Psoas muscle (tissue), 8 donors: ENCODE data around the gene ZSCAN2. TPM values are rescaled to one million over a fixed set of nuclear protein-coding genes. Genes with fewer than 3 reads are reported as not detected.
A peak's percentile ranks its signal among the peaks of the same experiment; 100 is the strongest.

Experiments
- ATAC-seq, 4 donors: fragments of 200-7000 bp; cut with Tn5 transposase; one replicate each; pipeline ENCODE4 v1.9.1; 2020; ENCODE audit warnings: moderate library complexity in 3 of 4, mild to moderate bottlenecking in 2 of 4
- DNase-seq, 2 donors: peaks; one replicate each; pipeline ENCODE4 v3.0.0-alpha.2; 2020
- H3K27ac ChIP-seq: fragments of 200-600 bp; one replicate; pipeline ENCODE4 v1.8.0; 2022
- H3K27me3 ChIP-seq, 3 donors: fragments of 200-600 bp in 1 of 3; one replicate each; pipeline versions ENCODE4 v1.6.1 to v1.8.0; 2013 to 2022; ENCODE audit warnings: low read length in 2 of 3, mild to moderate bottlenecking in 2 of 3, moderate library complexity in 1 of 3; ENCODE audit not compliant: insufficient read depth in 3 of 3
- H3K36me3 ChIP-seq, 2 donors: fragments of 200-600 bp in 1 of 2; one replicate each; pipeline versions ENCODE4 v1.6.1 to v1.8.0; 2013 to 2022; ENCODE audit warnings: low read depth in 1 of 2, mild to moderate bottlenecking in 1 of 2, moderate library complexity in 1 of 2; ENCODE audit not compliant: insufficient read depth in 1 of 2
- H3K4me1 ChIP-seq: fragments of 200-600 bp; one replicate; pipeline ENCODE4 v1.8.0; 2022
- H3K4me3 ChIP-seq: fragments of 200-600 bp; one replicate; pipeline ENCODE4 v1.8.0; 2022; ENCODE audit warnings: mild to moderate bottlenecking
- H3K9me3 ChIP-seq: fragments of 200-600 bp; one replicate; pipeline ENCODE4 v1.8.0; 2022
- WGBS, 3 donors: extraction: QIAGEN DNeasy Blood & Tissue Kit; methylation state at CpG; one replicate each; pipeline versions ENCODE4 v1.1.6 to v1.1.7; 2013; 5-methylcytosine and 5-hydroxymethylcytosine counted together
- intact Hi-C, 2 donors: fragments of 100-400 bp; cut with DNase I; formaldehyde crosslinking; loops; one replicate each; pipeline versions ENCODE4 v1.11.0 to v1.14.2; 2022
- polyA plus RNA-seq, 3 donors: library from polyadenylated mRNA; stranded (reverse); fragments of 200-250 nt; gene quantifications; one replicate each; pipeline ENCODE4 v1.2.3, GENCODE V29; 2013
- total RNA-seq, 4 donors: library from RNA; stranded (reverse); fragmentation: NEBNext Ultra II Directional in 2 of 4; extraction: Animal tissue kit (Norgen Biotek cat#: 25700) in 2 of 4; gene quantifications; one replicate each; pipeline versions ENCODE4 v1.2.1 to v1.2.4, GENCODE V29; 2021 to 2023
- TF ChIP-seq, protein P1 (sequence below): fragments of 200-600 bp; IDR thresholded peaks from one replicate; pipeline ENCODE4 v1.8.0; 2022; ENCODE audit warnings: antibody characterized with exemption
- donor health status: healthy with polysubstance abuse.
- donor health status: DM: no; HTN: no; CAD: no; lungs with moderate emphysema.
- donor health status: Bipolar disorder and iron deficiency.
- donor health status: healthy.
- donor health status: DM: yes; HTN: yes; CAD: no.
- donor health status: DM: no; HTN: no; CAD: no.
- donor health status: DM: no; HTN: no; CAD: no.
- donor health status: DM: yes; HTN: yes; CAD: no.

ZSCAN2 gene
- total and polyA plus RNA-seq, 7 donors = 3.3 to 9.6 (median 4.4) TPM

DNA sequence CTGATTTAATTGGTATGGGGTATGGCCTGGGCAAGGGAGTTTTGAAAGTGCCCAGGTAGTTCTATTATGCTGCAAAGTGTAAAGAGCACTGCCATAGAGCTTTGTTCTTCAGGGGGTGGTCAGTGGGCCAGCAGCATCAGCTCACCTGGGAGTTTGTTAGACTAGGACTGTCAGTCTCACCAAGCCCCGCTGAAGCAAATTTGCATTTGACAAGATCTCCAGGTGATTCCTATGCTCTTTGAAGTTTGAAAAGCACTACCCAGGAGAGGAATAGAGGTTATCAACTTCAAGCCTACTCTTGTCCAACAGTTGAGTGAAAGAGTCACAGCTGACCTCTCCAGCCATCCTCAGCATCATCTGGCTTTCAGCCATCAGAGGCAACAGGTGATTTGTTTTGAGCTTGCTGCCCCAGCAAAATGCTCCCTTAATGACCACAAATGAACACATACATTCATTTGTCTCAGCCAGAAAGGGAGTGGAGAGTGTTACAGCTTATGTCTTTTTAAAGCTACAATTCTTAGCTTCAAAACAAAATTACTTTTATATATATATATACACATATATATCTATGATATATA, 8.0 kb downstream of the ZSCAN2 start:
- Histone ChIP-seq H3K36me3 (peaks cover 0 to 29% of the 10 kb centered on the region in 2 donors), H3K27me3 (no peaks in the 10 kb centered on the region), H3K4me3 (no peak overlapping the region), H3K9me3 (no peaks in the 10 kb centered on the region), H3K27ac (no peak overlapping the region), H3K4me1 (peaks cover 8% of the 10 kb centered on the region)
- no peak for ATAC-seq
- no peak for DNase-seq
- 38 to 51% (median 50%) methylated on average over 1 of the region's 1 CpG for WGBS, 3 donors
- TF ChIP-seq, protein P1, sequence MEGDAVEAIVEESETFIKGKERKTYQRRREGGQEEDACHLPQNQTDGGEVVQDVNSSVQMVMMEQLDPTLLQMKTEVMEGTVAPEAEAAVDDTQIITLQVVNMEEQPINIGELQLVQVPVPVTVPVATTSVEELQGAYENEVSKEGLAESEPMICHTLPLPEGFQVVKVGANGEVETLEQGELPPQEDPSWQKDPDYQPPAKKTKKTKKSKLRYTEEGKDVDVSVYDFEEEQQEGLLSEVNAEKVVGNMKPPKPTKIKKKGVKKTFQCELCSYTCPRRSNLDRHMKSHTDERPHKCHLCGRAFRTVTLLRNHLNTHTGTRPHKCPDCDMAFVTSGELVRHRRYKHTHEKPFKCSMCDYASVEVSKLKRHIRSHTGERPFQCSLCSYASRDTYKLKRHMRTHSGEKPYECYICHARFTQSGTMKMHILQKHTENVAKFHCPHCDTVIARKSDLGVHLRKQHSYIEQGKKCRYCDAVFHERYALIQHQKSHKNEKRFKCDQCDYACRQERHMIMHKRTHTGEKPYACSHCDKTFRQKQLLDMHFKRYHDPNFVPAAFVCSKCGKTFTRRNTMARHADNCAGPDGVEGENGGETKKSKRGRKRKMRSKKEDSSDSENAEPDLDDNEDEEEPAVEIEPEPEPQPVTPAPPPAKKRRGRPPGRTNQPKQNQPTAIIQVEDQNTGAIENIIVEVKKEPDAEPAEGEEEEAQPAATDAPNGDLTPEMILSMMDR = no peak
- intact Hi-C loops = loop anchor here in 1 of 2 donors (10.0 kb wide), 1 partner anchor 106 kb away; the partner anchor contains the start of gene SEC11A

DNA sequence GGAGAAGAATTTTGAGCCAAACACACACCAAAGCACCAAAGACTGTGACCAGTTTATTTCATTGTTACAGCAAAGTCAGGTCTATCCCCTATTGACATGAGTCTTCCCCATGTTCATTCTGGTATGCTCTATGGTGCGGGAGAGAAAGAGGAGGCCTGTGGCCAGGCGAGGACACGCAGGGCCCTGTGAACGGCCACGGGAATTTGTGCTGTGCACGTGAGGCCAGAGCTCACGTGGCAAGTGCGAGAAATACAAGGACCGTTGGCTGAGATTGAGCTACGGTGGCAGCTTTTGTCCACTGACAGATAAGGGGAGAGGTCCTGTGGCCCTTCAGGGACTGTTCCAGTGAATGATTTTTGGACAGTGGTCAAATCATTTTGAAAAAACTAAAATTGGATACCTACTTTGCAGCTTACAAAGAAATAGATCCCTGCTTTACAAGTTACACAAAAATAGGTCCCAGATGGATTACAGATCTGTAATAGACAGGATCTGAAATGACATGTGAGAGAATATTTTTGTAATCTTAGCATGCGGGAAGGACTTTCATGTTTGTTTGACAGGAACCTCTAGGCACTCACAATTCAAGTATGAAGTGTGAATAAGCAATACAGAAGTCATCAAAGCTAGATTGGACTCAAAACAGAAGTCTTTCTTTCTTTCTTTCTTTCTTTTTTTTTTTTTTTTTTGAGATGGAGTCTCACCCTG, 9.2 kb downstream of the ZSCAN2 start:
- ATAC-seq (peak; percentile 63 to 88 (median 68)), DNase-seq (no peak)
- TF ChIP-seq, protein P1 = no peak
- Histone ChIP-seq H3K4me3 (no peak overlapping the region), H3K9me3 (no peaks in the 10 kb centered on the region), H3K4me1 (peaks cover 8% of the 10 kb centered on the region), H3K27ac (peak overlapping the region; percentile 58), H3K36me3 (peaks cover 0 to 21% of the 10 kb centered on the region in 2 donors), H3K27me3 (no peaks in the 10 kb centered on the region)
- intact Hi-C loops = loop anchor here in 1 of 2 donors (10.0 kb wide), 1 partner anchor 105 kb away; the partner anchor contains the start of gene SEC11A
- WGBS, 3 donors = 45 to 87% (median 69%) methylated on average over 11 of the region's 11 CpGs

DNA sequence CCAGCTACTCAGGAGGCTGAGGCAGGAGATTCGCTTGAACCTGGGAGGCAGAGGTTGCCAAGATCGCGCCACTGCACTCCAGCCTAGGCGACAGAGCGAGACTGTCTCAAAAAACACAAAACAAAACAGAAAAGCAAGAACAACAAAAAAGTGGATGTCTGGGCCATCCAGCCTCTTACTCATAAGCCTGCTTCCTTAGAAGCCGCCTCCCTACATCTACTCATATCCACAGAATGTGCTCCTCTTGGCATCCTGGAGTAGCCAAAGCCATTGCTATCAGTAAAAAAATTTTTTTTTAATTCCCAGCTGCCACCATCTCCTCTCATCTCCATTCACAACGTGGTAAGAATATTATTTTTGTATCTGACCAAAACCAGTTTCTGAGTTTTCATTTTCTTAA, 10.8 kb downstream of the ZSCAN2 start:
- no peaks in the 10 kb centered on the region for H3K9me3 ChIP-seq
- H3K4me1 ChIP-seq = peaks cover 8% of the 10 kb centered on the region
- ATAC-seq = no peak
- WGBS, 3 donors = 94% methylated on average over 7 of the region's 7 CpGs
- no peaks in the 10 kb centered on the region for H3K27me3 ChIP-seq
- TF ChIP-seq, protein P1 = no peak
- DNase-seq = no peak
- H3K27ac ChIP-seq = no peak overlapping the region
- peaks cover 0 to 10% of the 10 kb centered on the region in 2 donors for H3K36me3 ChIP-seq
- H3K4me3 ChIP-seq = no peak overlapping the region
- intact Hi-C loops = no loop called here

- no peak for ATAC-seq
- TF ChIP-seq, protein P1 = no peak
- intact Hi-C loops = no loop called here
- WGBS, 3 donors = 80 to 93% (median 83%) methylated on average over 3 of the region's 3 CpGs
- H3K9me3 ChIP-seq = peaks cover 8% of the 10 kb centered on the region
- H3K27me3 ChIP-seq = no peaks in the 10 kb centered on the region
- no peak for DNase-seq
- H3K27ac ChIP-seq = no peak overlapping the region
- H3K4me1 ChIP-seq = no peaks in the 10 kb centered on the region
- peaks cover 4 to 8% of the 10 kb centered on the region in 2 donors for H3K36me3 ChIP-seq
- H3K4me3 ChIP-seq = no peak overlapping the region
Measured at GRCh38 chr15:84616235-84616634, 15.4 kb downstream of the ZSCAN2 start.
